HCT116 (cell line): ENCODE results near the gene TMEM86B.

Experiments used
- YY1 ChIP-seq: IDR thresholded peaks from 2 replicates; pipeline ENCODE4 v1.6.1; 2011; ENCODE audit warnings: low read length, low read depth, moderate library complexity, mild to moderate bottlenecking; ENCODE audit not compliant: insufficient replicate concordance; ENCODE audit errors: extremely low read depth
- TF ChIP-seq, protein P1 (sequence below), 3 experiments: fragments of 200-600 bp in 1 of 3; sonication (generic) in 1 of 3; IDR thresholded peaks in 2 of 3; conservative IDR thresholded peaks in 1 of 3; 2 replicates each; pipeline ENCODE4 v1.5.1; 2012 to 2017; ENCODE audit warnings: low read depth in 2 of 3, low read length in 2 of 3, antibody characterized with exemption in 1 of 3, borderline replicate concordance in 1 of 3, control low read depth in 1 of 3, mild to moderate bottlenecking in 1 of 3, mixed read lengths in 1 of 3, mixed run types in 1 of 3, moderate library complexity in 1 of 3; ENCODE audit not compliant: insufficient read depth in 1 of 3
- TF ChIP-seq, protein P2 (sequence below): IDR thresholded peaks from 2 replicates; pipeline ENCODE4 v1.6.1; 2012

- TF ChIP-seq, protein P1, sequence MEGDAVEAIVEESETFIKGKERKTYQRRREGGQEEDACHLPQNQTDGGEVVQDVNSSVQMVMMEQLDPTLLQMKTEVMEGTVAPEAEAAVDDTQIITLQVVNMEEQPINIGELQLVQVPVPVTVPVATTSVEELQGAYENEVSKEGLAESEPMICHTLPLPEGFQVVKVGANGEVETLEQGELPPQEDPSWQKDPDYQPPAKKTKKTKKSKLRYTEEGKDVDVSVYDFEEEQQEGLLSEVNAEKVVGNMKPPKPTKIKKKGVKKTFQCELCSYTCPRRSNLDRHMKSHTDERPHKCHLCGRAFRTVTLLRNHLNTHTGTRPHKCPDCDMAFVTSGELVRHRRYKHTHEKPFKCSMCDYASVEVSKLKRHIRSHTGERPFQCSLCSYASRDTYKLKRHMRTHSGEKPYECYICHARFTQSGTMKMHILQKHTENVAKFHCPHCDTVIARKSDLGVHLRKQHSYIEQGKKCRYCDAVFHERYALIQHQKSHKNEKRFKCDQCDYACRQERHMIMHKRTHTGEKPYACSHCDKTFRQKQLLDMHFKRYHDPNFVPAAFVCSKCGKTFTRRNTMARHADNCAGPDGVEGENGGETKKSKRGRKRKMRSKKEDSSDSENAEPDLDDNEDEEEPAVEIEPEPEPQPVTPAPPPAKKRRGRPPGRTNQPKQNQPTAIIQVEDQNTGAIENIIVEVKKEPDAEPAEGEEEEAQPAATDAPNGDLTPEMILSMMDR (IDR thresholded peaks at IDR 0.05 in 2 of 3, conservative IDR thresholded peaks at IDR 0.05 in 1 of 3; ENCODE audit: borderline replicate concordance in 1 of 3, insufficient read depth in 1 of 3, low read depth in 2 of 3, low read length in 2 of 3), result no peak
- TF ChIP-seq YY1, result no peak
- TF ChIP-seq, protein P2, sequence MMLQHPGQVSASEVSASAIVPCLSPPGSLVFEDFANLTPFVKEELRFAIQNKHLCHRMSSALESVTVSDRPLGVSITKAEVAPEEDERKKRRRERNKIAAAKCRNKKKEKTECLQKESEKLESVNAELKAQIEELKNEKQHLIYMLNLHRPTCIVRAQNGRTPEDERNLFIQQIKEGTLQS, result no peak
These were observed 27.3 kb upstream of the TMEM86B start for GRCh38 chr19:55255618-55256423.
